HepG2 (cell line): Measurements from ENCODE around the gene HMMR. TPM values are rescaled to one million over a fixed set of nuclear protein-coding genes. Genes with fewer than 3 reads are reported as not detected.

Source experiments
- ARNT2 ChIP-seq: sonication (generic); formaldehyde crosslinking; IDR thresholded peaks from 2 replicates; pipeline ENCODE4 v1.8.0; 2022; ENCODE audit warnings: mild to moderate bottlenecking, low read depth, missing genetic modification reagents, moderate library complexity
- CAMTA2 ChIP-seq: sonication (generic); formaldehyde crosslinking; IDR thresholded peaks from 2 replicates; pipeline ENCODE4 v1.4.0; 2020; ENCODE audit warnings: mild to moderate bottlenecking, missing genetic modification reagents, borderline replicate concordance
- ELF4 ChIP-seq: sonication (generic); formaldehyde crosslinking; IDR thresholded peaks from 2 replicates; pipeline ENCODE4 v1.5.0; 2020; ENCODE audit warnings: missing genetic modification reagents, mild to moderate bottlenecking, moderate library complexity, borderline replicate concordance
- ESRRA ChIP-seq: sonication (generic); formaldehyde crosslinking; IDR thresholded peaks from 2 replicates; pipeline ENCODE4 v1.5.1; 2020; ENCODE audit warnings: mild to moderate bottlenecking, low read depth, missing genetic modification reagents
- KAT2B ChIP-seq: fragments of 150-350 bp; IDR thresholded peaks from 2 replicates; pipeline ENCODE4 v1.6.1; 2014; ENCODE audit warnings: low read depth, low read length, borderline replicate concordance
- MBD4 ChIP-seq: IDR thresholded peaks from 2 replicates; pipeline ENCODE4 v1.6.1; 2012; ENCODE audit warnings: low read length, inconsistent platforms, borderline replicate concordance
- MLXIP ChIP-seq: sonication (generic); formaldehyde crosslinking; IDR thresholded peaks from 2 replicates; pipeline ENCODE4 v1.9.0; 2021; ENCODE audit warnings: missing genetic modification reagents, borderline replicate concordance
- PAXIP1 ChIP-seq: sonication (generic); formaldehyde crosslinking; conservative IDR thresholded peaks from 2 replicates; pipeline ENCODE4 v1.4.0; 2020; ENCODE audit warnings: mild to moderate bottlenecking, missing genetic modification reagents, moderate library complexity
- RNF219 ChIP-seq: sonication (generic); formaldehyde crosslinking; IDR thresholded peaks from 2 replicates; pipeline ENCODE4 v1.5.0; 2020; ENCODE audit warnings: mild to moderate bottlenecking, missing genetic modification reagents
- TFDP1 ChIP-seq: IDR thresholded peaks from 2 replicates; pipeline ENCODE4 v1.6.1; 2016; ENCODE audit warnings: missing compliant biosample characterization, missing genetic modification reagents, borderline replicate concordance
- ZBED4 ChIP-seq: sonication (generic); formaldehyde crosslinking; IDR thresholded peaks from 2 replicates; pipeline ENCODE4 v1.4.0; 2020; ENCODE audit warnings: missing genetic modification reagents, borderline replicate concordance
- ZNF605 ChIP-seq: sonication (generic); formaldehyde crosslinking; IDR thresholded peaks from 2 replicates; pipeline ENCODE4 v1.8.0; 2022; ENCODE audit warnings: mild to moderate bottlenecking, missing genetic modification reagents
- ZNF724P ChIP-seq: sonication (generic); formaldehyde crosslinking; IDR thresholded peaks from 2 replicates; pipeline ENCODE4 v1.8.0; 2022; ENCODE audit warnings: missing genetic modification reagents, borderline replicate concordance
- polyA plus RNA-seq, 8 experiments: library from polyadenylated mRNA; depleted of rRNA in 3 of 8; stranded (reverse) in 7 of 8; unstranded in 1 of 8; fragments of >200 nt; fragmentation: Illumina TruSeq in 4 of 8; extraction: Trizol in 4 of 8; gene quantifications; 2 replicates each; pipeline versions ENCODE4 v1.2.1 to v1.2.3, GENCODE V29; 2011 to 2016; ENCODE audit warnings: low read depth in 4 of 8, missing spikeins in 1 of 8, mixed read lengths in 1 of 8; ENCODE audit not compliant: insufficient read depth in 1 of 8
- total RNA-seq, 5 experiments: library from RNA; depleted of rRNA; stranded (reverse); fragments of >200 nt; fragmentation: Illumina TruSeq; extraction: Trizol; gene quantifications; 2 replicates each; pipeline ENCODE4 v1.2.3, GENCODE V29; 2016; ENCODE audit warnings: low read depth in 1 of 5

HMMR gene
- total and polyA plus RNA-seq, 2 of the 13 experiments (the other 11 are each of a cell fraction or from before 2014, with no cell fraction given), result 8.5 to 48.3 TPM

GRCh38 chr5:163505368-163506094 lies 45.1 kb downstream of the HMMR start, which contains the start of gene MAT2B (continued):
- TF ChIP-seq RNF219 (no peak), ZNF605 (CRISPR knock-in tag) (peak; percentile 77; the same call in 1 of the 2 replicates), ELF4 (peak; percentile 97), PAXIP1 (CRISPR knock-in tag) (0 out of 2 replicates have a peak, but pooled peaks have one; percentile 27), ARNT2 (CRISPR knock-in tag) (no peak; the same call in 1 of the 2 replicates), TFDP1 (CRISPR knock-in tag) (peak; percentile 69; the same call in 1 of the 2 replicates), KAT2B (no peak), MBD4 (no peak), CAMTA2 (peak; percentile 45; the same call in 1 of the 2 replicates), ESRRA (CRISPR knock-in tag) (peak; percentile 20; the same call in 1 of the 2 replicates), ZBED4 (CRISPR knock-in tag) (peak; percentile 94; the same call in 1 of the 2 replicates), MLXIP (no peak), ZNF724P (CRISPR knock-in tag) (no peak)
